CD4-positive, alpha-beta T cell treated with Interleukin-10 for 1 hour (primary cell): ENCODE measurements around the gene SNORC.
"Not testable (repeated sequence)": the region's sequence is repeated elsewhere in the genome, so short reads cannot be mapped to it uniquely, and the experiment has no call there.

Experiments used
- DNase-seq: peaks from one replicate; pipeline ENCODE4 v3.0.0-alpha.2; 2020

Gene SNORC

GRCh38 chr2:232870018-232870765 is at the start of gene SNORC:
SNORC (plus strand) TSS chr2:232870264; CDS start chr2:232870342, 78 bp downstream.
- no peak for DNase-seq

GRCh38 chr2:232829988-232830387 is 40.1 kb upstream of the SNORC start:
- DNase-seq: no peak

GRCh38 chr2:232831496-232831895 is 38.6 kb upstream of the SNORC start:
- DNase-seq: no peak

GRCh38 chr2:232833830-232834229 is 36.2 kb upstream of the SNORC start:
- DNase-seq: no peak

GRCh38 chr2:232835687-232836208 is 34.3 kb upstream of the SNORC start:
- DNase-seq: no peak

GRCh38 chr2:232836934-232837333 is 33.1 kb upstream of the SNORC start:
- no peak for DNase-seq

GRCh38 chr2:232838406-232838874 is 31.6 kb upstream of the SNORC start:
- DNase-seq: peak; percentile 75

GRCh38 chr2:232839411-232840079 is 30.5 kb upstream of the SNORC start:
- DNase-seq: peak; percentile 2

GRCh38 chr2:232842689-232843088 is 27.4 kb upstream of the SNORC start:
- DNase-seq: no peak

GRCh38 chr2:232843834-232844233 is 26.2 kb upstream of the SNORC start:
- no peak for DNase-seq

GRCh38 chr2:232846055-232846454 is 24.0 kb upstream of the SNORC start:
- DNase-seq: no peak

GRCh38 chr2:232850039-232850438 is 20.0 kb upstream of the SNORC start:
- DNase-seq: no peak

- not testable (repeated sequence) for DNase-seq
Observed at GRCh38 chr2:232852081-232852480, 18.0 kb upstream of the SNORC start.

GRCh38 chr2:232852676-232853075 is 17.4 kb upstream of the SNORC start:
- DNase-seq: no peak

- DNase-seq: no peak
Observed at GRCh38 chr2:232854082-232854481, 16.0 kb upstream of the SNORC start.

GRCh38 chr2:232857158-232857563 is 12.9 kb upstream of the SNORC start:
- DNase-seq: no peak

- no peak for DNase-seq
Observed at GRCh38 chr2:232859385-232859916, 10.6 kb upstream of the SNORC start.

GRCh38 chr2:232860593-232861241 is 9.3 kb upstream of the SNORC start:
- DNase-seq: no peak

GRCh38 chr2:232861353-232861752 is 8.7 kb upstream of the SNORC start:
- DNase-seq: no peak

GRCh38 chr2:232863996-232864395 is 6.1 kb upstream of the SNORC start:
- DNase-seq: no peak

GRCh38 chr2:232865165-232865564 is 4.9 kb upstream of the SNORC start:
- DNase-seq: no peak

GRCh38 chr2:232866104-232866503 is 4.0 kb upstream of the SNORC start:
- no peak for DNase-seq
